ENCODE data around the gene VPS11. TPM values are rescaled to one million over a fixed set of nuclear protein-coding genes. Genes with fewer than 3 reads are reported as not detected.
A peak's percentile ranks its signal among the peaks of the same experiment; 100 is the strongest.

Gene VPS11
- total RNA-seq, 6 experiments from 2014 or later, result 27.4 to 31.4 (median 27.8) TPM

GRCh38 chr11:119024430-119025098, 43.1 kb upstream of the VPS11 start:
- DNase-seq, result no peak
- peaks cover 31% of the 10 kb centered on the region for H3K36me3 Mint-ChIP-seq (ENCODE audit: low read depth)
- no peak for TF ChIP-seq CTCF (IDR thresholded peaks at IDR 0.05)
- H3K9me3 Mint-ChIP-seq, result no peaks in the 10 kb centered on the region
- H3K27ac Mint-ChIP-seq, result peak overlapping the region; percentile 31; the same call in 1 of the 2 replicates
- no peak overlapping the region for H3K4me3 Mint-ChIP-seq
- H3K27me3 Mint-ChIP-seq (ENCODE audit: insufficient read depth), result peaks cover 4% of the 10 kb centered on the region; the same call in 1 of the 2 replicates
- peaks cover 37% of the 10 kb centered on the region for H3K4me1 Mint-ChIP-seq (ENCODE audit: low read depth)

GRCh38 chr11:119025099-119025473, 42.5 kb upstream of the VPS11 start:
- Mint-ChIP-seq H3K36me3 (ENCODE audit: low read depth) (peaks cover 26% of the 10 kb centered on the region), H3K27me3 (ENCODE audit: insufficient read depth) (peaks cover 4% of the 10 kb centered on the region; the same call in 1 of the 2 replicates), H3K9me3 (no peaks in the 10 kb centered on the region), H3K4me3 (no peak overlapping the region), H3K4me1 (ENCODE audit: low read depth) (peaks cover 36% of the 10 kb centered on the region), H3K27ac (no peak overlapping the region)
- DNase-seq, result no peak
- TF ChIP-seq CTCF (IDR thresholded peaks at IDR 0.05), result no peak

DNA sequence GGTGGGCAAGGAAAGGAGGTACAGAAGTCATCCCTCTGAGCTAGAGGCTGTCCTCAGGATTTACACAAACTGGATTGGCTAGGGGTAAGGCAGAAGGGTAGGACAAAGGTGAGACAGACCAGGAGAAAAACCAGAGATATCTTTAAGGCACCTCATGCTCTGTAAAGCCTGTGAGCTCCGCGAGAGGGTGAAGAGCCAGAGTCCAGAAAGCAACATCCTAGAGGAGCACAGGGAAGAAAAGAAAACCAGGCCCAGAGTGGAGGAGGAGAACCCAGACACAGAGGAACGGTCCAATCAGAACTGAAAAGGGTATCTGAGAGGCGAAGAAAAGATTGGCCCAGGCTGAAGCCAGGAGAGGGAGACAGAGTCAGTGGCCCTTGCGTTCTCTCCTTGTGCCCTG, 42.1 kb upstream of the VPS11 start:
- Mint-ChIP-seq H3K36me3 (ENCODE audit: low read depth) (peaks cover 22% of the 10 kb centered on the region), H3K4me1 (ENCODE audit: low read depth) (peaks cover 32% of the 10 kb centered on the region), H3K27me3 (ENCODE audit: insufficient read depth) (peaks cover 4% of the 10 kb centered on the region; the same call in 1 of the 2 replicates), H3K27ac (no peak overlapping the region), H3K4me3 (no peak overlapping the region), H3K9me3 (no peaks in the 10 kb centered on the region)
- no peak for DNase-seq
- TF ChIP-seq CTCF (IDR thresholded peaks at IDR 0.05), result no peak

GRCh38 chr11:119025978-119026766, 41.4 kb upstream of the VPS11 start:
- H3K4me3 Mint-ChIP-seq, result no peak overlapping the region
- H3K27me3 Mint-ChIP-seq (ENCODE audit: insufficient read depth), result peaks cover 4% of the 10 kb centered on the region; the same call in 1 of the 2 replicates
- TF ChIP-seq CTCF (IDR thresholded peaks at IDR 0.05), result no peak
- H3K4me1 Mint-ChIP-seq (ENCODE audit: low read depth), result peaks cover 31% of the 10 kb centered on the region
- no peaks in the 10 kb centered on the region for H3K9me3 Mint-ChIP-seq
- peaks cover 22% of the 10 kb centered on the region for H3K36me3 Mint-ChIP-seq (ENCODE audit: low read depth)
- no peak overlapping the region for H3K27ac Mint-ChIP-seq
- DNase-seq, result no peak

DNA sequence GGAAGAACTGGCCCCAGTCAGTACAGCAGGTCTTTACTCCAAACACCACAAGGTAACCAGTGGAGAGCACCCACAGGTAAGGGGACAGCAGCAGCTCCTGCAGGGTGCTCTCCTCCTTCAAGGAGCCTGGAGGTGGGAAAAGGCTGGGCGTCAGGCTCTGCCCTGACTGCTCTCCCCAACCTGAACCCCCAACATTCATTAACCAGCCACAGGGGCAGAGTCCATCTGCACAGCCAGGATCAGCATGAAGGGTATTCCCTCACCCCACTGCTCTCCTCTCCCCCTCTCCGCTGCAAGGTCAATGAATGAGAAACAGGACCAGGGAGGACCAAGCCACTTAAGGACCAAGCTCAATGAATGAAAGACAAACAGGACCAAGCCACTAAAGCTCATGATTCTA, 40.6 kb upstream of the VPS11 start:
- no peak overlapping the region for H3K4me3 Mint-ChIP-seq
- H3K27me3 Mint-ChIP-seq (ENCODE audit: insufficient read depth), result peaks cover 4% of the 10 kb centered on the region; the same call in 1 of the 2 replicates
- H3K27ac Mint-ChIP-seq, result no peak overlapping the region
- no peaks in the 10 kb centered on the region for H3K9me3 Mint-ChIP-seq
- no peak for TF ChIP-seq CTCF (IDR thresholded peaks at IDR 0.05)
- peaks cover 25% of the 10 kb centered on the region for H3K4me1 Mint-ChIP-seq (ENCODE audit: low read depth)
- no peak for DNase-seq
- peaks cover 17% of the 10 kb centered on the region for H3K36me3 Mint-ChIP-seq (ENCODE audit: low read depth)

Measured in HFFc6 (cell line).